ENCODE measurements around the gene SPRR3. TPM values are rescaled to one million over a fixed set of nuclear protein-coding genes. Genes with fewer than 3 reads are reported as not detected.
A peak's percentile ranks its signal among the peaks of the same experiment; 100 is the strongest.
"Not testable (repeated sequence)": the region's sequence is repeated elsewhere in the genome, so short reads cannot be mapped to it uniquely, and the experiment has no call there.

Gene SPRR3
- total RNA-seq, 1 experiment from 2014 or later = not detected

GRCh38 chr1:152977614-152978013 lies 23.9 kb upstream of the SPRR3 start:
- in situ Hi-C loops (cut with HindIII; ENCODE audit: low pct_unique_long_range_greater_than_20kb, low sequenced_read_pairs) = no loop called here
- DNase-seq (ENCODE audit: low read depth, low spot score) = no peak

DNA sequence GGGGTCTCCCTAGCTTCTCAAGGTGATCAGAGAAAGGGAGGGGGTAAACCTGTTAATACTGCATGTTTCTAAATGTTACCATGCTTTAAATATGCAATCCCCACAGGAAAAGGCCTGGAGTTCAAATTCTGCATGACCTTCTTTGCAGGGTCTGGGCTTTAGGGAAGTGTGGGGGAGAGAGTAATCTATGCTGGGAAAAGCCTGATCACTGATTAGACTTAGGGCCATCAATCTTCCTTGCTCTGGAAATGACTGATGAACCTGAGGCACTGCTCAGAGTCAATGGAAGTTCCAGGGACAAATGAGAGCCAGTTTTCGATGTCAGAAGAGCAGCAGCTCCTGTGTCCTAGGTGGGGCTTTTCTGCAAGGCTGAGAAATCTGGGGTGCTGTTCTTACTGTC lies 20.9 kb upstream of the SPRR3 start:
- DNase-seq (ENCODE audit: low read depth, low spot score) = no peak
- in situ Hi-C loops (cut with HindIII; ENCODE audit: low pct_unique_long_range_greater_than_20kb, low sequenced_read_pairs) = no loop called here

GRCh38 chr1:152981146-152981871 lies 20.2 kb upstream of the SPRR3 start:
- no peak for DNase-seq (ENCODE audit: low read depth, low spot score)
- in situ Hi-C loops (cut with HindIII; ENCODE audit: low pct_unique_long_range_greater_than_20kb, low sequenced_read_pairs) = no loop called here

DNA sequence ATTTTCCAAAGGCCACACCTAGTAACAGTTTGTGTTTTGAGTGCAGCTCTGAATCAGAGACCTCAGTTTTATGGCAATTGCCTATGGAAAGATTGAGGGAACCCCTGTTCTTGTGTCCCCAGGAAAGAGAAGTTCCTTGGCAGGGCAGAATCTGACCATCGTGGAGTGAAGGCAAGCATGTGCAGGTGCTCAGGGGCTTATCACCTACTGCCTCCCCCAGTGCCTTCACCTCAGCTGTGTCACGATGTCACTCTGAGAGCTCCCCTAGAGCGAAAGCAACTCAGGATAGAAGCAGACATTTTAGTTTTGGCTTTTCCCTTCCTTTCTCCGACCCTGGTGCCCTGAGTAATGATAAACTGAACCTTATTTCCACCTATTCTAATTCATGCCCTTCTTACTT lies 19.5 kb upstream of the SPRR3 start:
- in situ Hi-C loops (cut with HindIII; ENCODE audit: low pct_unique_long_range_greater_than_20kb, low sequenced_read_pairs) = no loop called here
- no peak for DNase-seq (ENCODE audit: low read depth, low spot score)

DNA sequence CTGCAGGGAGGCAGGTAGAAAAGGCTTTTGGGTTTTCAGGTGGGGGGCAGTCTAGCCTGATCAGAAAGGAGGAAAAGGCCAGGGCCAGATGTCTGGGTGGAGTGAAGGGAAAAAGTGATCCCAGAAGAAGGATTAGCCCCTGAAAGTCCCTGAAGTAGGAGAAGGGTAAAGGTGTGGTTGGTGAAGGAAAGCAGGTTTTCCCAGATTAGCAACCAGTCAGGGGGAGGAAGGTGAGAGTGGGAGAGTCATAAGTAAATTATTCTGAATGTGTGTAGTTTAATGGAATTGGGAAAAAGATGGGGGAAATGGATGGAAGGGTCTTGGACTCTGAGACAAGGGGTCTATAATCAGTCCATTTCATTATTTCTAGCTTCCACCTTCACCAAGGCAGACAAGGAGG lies 18.3 kb upstream of the SPRR3 start:
- in situ Hi-C loops (cut with HindIII; ENCODE audit: low pct_unique_long_range_greater_than_20kb, low sequenced_read_pairs) = no loop called here
- no peak for DNase-seq (ENCODE audit: low read depth, low spot score)

DNA sequence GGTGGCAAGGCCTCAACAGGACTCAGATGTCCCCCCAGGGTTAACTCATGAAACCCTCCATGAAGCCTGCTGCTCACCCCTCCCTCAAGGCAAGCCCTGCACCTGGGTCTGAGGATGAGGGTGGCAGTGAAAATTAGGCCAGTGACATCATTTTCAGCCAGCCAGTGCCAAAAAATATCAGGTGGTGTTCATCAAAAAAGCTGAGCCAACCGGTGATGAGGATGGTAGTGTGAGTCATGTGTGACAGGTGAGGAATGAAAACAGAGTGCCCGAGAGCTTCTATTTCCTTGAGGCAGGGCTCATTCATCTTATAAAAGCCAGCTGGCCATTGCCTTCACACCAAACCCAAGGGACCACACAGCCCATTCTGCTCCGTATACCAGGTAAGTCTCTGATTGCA lies 17.8 kb upstream of the SPRR3 start, which contains the start of gene SPRR1A:
TSS of gene SPRR1A (plus strand) at position 339 of the 400 bp plus-strand sequence. CDS start 1,150 bp downstream, outside the sequence.
- no peak for DNase-seq (ENCODE audit: low read depth, low spot score)
- in situ Hi-C loops (cut with HindIII; ENCODE audit: low pct_unique_long_range_greater_than_20kb, low sequenced_read_pairs) = no loop called here

DNA sequence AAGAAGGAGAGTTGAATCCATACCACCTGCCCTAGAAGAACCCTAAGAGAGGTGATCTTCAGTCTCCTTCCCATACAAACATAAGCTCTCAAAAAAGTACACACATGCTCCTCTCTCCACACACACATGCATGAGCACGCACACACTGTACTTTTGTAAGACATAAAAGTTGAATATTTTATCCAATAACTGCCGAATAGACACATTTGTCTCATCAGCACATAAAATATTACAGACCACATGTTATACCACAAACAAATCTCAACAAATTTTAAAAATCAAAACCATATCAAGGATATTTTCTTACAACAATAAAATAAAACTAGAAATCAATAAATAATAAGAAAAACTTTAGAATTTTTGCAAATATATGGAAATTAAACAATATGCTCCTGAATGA lies 15.0 kb upstream of the SPRR3 start:
- in situ Hi-C loops (cut with HindIII; ENCODE audit: low pct_unique_long_range_greater_than_20kb, low sequenced_read_pairs) = no loop called here

GRCh38 chr1:152993186-152993585 lies 8.4 kb upstream of the SPRR3 start:
- DNase-seq (ENCODE audit: low read depth, low spot score) = no peak
- in situ Hi-C loops (cut with HindIII; ENCODE audit: low pct_unique_long_range_greater_than_20kb, low sequenced_read_pairs) = no loop called here

More for the DNA sequence above, 15.0 kb upstream of the SPRR3 start:
- DNase-seq (ENCODE audit: low read depth, low spot score) = no peak

DNA sequence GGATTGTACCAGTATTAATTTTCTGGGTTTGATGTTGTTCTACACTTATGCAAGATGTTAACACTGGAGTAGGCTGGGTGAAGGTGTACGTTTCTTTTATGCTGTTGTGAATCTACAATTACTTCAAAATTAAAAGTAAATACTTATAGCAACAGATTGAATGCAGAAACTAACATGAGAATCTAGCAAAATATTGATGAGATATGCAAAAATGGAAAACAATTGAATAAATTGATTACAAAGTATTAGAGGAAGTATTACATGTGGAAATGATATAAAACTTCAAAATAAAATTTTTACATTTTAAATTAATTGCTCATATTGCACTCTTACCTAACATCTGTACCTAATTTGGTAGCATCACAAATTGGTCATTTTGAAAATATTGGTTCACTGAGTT lies 5.7 kb upstream of the SPRR3 start:
- DNase-seq (ENCODE audit: low read depth, low spot score) = no peak
- in situ Hi-C loops (cut with HindIII; ENCODE audit: low pct_unique_long_range_greater_than_20kb, low sequenced_read_pairs) = no loop called here

DNA sequence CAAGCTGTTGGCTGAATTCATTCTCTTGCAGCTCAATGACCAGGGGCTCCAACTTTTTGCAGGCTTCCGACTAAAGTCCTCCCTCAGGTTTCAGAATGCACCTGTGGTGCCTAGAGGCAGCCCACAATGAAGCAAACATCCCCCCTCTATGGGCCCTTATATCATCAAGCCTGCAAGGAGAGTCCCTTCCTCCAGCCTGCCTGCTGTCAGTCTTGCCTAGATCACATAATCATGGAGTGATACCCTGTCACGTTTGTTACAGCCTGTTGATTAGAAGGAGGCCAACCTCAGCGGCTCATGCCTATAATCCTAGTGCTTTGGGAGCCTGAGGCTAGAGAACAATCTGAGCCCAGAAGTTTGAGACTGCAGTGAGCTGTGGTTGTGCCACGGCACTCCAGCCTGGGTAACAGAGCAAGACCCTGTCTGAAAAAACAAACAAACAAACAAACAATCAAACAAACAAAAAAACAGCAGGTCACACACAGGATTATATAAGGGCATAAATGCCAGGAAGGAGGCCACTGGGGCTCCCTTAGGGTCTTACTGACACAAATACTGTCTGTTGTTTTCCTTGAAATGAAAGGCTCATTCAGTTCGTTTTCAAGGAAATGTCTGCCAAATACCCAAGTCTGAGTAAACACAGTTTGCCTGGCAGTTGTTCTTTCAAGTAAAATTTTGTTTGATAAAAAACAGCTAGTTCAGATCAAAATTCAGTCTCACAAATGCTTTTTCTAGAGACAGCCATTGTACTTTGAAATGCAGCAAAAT lies 4.7 kb upstream of the SPRR3 start:
- DNase-seq (ENCODE audit: low read depth, low spot score) = peak; percentile 41
- in situ Hi-C loops (cut with HindIII; ENCODE audit: low pct_unique_long_range_greater_than_20kb, low sequenced_read_pairs) = no loop called here

DNA sequence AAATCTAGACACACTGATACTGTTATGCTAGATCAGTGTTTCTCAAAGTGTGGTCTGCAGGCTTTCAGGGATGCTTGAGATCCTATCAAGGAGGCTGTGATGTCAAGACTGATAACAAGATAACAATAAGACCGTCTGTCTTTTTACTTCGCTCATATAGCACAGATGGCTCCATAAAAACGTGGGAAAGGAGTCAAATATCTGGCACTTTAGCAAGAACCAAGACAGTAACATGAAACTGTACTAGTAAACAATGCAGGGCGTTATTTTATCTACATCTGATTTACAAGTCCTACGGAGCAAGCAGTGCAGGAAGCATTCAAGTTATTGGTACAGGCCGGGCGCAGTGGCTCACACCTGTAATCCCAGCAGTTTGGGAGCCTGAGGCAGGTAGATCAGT lies 3.6 kb upstream of the SPRR3 start:
- in situ Hi-C loops (cut with HindIII; ENCODE audit: low pct_unique_long_range_greater_than_20kb, low sequenced_read_pairs) = no loop called here
- no peak for DNase-seq (ENCODE audit: low read depth, low spot score)

GRCh38 chr1:152998476-152998875 lies 3.1 kb upstream of the SPRR3 start:
- in situ Hi-C loops (cut with HindIII; ENCODE audit: low pct_unique_long_range_greater_than_20kb, low sequenced_read_pairs) = no loop called here
- no peak for DNase-seq (ENCODE audit: low read depth, low spot score)

DNA sequence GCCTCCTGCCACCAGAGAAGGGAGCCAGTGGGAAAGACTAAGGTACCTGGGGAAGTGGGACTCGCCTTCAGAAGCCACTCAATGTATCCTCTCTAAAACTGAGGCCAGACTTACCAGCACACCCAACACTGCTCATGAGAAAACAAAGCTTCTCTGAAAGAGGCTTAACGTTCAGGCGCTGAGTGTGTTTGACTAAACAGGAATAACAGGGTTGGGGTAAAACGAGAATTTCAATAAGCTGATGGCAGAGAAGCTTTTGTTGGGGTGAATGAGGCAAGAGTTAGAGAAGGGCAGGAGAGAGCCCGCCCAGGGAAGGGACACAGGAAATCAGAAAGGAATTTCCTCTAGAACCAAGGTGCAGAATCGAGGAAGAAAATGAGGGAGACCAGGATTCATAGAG lies 1.7 kb upstream of the SPRR3 start:
- no peak for DNase-seq (ENCODE audit: low read depth, low spot score)
- in situ Hi-C loops (cut with HindIII; ENCODE audit: low pct_unique_long_range_greater_than_20kb, low sequenced_read_pairs) = no loop called here

GRCh38 chr1:153000294-153000693 lies 1.3 kb upstream of the SPRR3 start:
- peak; percentile 56 for DNase-seq (ENCODE audit: low read depth, low spot score)
- in situ Hi-C loops (cut with HindIII; ENCODE audit: low pct_unique_long_range_greater_than_20kb, low sequenced_read_pairs) = no loop called here

GRCh38 chr1:153011235-153011758 lies 9.7 kb downstream of the SPRR3 start:
- in situ Hi-C loops (cut with HindIII; ENCODE audit: low pct_unique_long_range_greater_than_20kb, low sequenced_read_pairs); DNase-seq (ENCODE audit: low read depth, low spot score): not testable (repeated sequence)

DNA sequence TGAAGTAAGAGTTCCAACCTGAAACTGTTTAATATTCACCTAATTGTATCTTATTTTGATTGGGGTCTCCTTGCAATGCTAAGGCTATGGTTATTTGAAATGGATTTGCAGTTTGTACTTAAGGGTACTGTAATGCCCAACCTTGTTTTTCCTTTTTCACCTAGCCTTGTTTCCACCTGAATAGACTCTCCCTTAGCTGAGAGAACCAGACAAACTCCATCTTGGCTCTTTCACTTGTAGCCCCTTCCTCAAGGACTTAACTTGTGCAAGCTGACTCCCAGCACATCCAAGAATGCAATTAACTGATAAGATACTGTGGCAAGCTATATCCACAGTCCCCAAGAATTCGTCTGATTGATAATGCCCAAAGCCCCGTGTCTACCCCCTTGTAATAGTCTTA lies 20.3 kb downstream of the SPRR3 start:
- in situ Hi-C loops (cut with HindIII; ENCODE audit: low pct_unique_long_range_greater_than_20kb, low sequenced_read_pairs) = not testable (repeated sequence)

DNA sequence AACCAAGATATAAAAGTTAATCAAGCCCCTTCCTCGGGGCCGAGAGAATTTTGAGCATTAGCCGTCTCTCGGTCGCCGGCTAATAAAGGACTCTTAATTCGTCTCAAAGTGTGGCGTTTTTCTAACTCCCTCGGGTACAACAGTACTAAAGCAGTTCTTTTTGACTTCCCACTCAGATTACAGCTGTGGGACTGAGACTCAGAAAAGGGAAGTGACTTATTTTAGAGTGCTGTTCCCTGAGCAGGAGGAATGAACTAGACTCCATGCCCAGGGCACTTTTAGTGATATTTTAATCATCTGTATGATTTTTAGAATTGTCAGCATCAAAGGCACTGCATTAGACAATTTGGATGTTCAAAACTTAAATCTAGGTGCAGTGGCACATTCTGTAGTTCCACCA lies 20.8 kb downstream of the SPRR3 start:
- in situ Hi-C loops (cut with HindIII; ENCODE audit: low pct_unique_long_range_greater_than_20kb, low sequenced_read_pairs); DNase-seq (ENCODE audit: low read depth, low spot score): not testable (repeated sequence)

More for the DNA sequence above, 20.3 kb downstream of the SPRR3 start:
- not testable (repeated sequence) for DNase-seq (ENCODE audit: low read depth, low spot score)

GRCh38 chr1:153023109-153023508 lies 21.6 kb downstream of the SPRR3 start:
- in situ Hi-C loops (cut with HindIII; ENCODE audit: low pct_unique_long_range_greater_than_20kb, low sequenced_read_pairs) = no loop called here
- no peak for DNase-seq (ENCODE audit: low read depth, low spot score)

GRCh38 chr1:153024413-153024812 lies 22.9 kb downstream of the SPRR3 start:
- DNase-seq (ENCODE audit: low read depth, low spot score) = no peak
- in situ Hi-C loops (cut with HindIII; ENCODE audit: low pct_unique_long_range_greater_than_20kb, low sequenced_read_pairs) = no loop called here
